MM.1S (cell line): ENCODE data around the gene PTPRD.

ENCODE experiments used
- EZH2 ChIP-seq: fragments of 300-600 bp; sonication (generic); optimal IDR thresholded peaks from 2 replicates; pipeline ENCODE3; 2017; ENCODE audit warnings: low read depth, mild to moderate bottlenecking, antibody characterized with exemption, low read length, mixed read lengths
- EZH2phosphoT487 ChIP-seq: fragments of 300-600 bp; sonication (generic); IDR thresholded peaks from 2 replicates; pipeline ENCODE4 v1.6.1; 2018; ENCODE audit warnings: antibody characterized with exemption, low read length
- TF ChIP-seq, protein P1 (sequence below): fragments of 300-600 bp; sonication (generic); IDR thresholded peaks from 2 replicates; pipeline ENCODE4 v1.5.1; 2016; ENCODE audit warnings: antibody characterized with exemption, low read length, mixed read lengths

DNA sequence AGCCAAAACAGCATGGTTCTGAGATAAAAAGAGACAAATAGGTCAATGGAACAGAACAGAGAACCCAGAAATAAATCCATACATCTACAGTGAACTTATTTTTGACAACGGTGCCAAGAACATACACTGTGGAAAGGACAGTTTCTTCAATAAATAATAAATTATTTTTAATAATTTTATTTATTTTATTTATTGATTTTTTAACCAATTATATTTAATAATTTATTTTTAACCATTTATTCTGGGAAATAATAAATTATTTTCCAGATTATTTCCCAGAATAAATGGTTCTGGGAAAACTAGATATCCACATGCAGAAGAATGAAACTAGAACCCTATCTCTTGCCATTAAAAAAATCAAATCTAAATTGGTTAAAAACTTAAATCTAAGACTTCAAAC lies 1669.4 kb downstream of the PTPRD start:
- TF ChIP-seq, protein P1, sequence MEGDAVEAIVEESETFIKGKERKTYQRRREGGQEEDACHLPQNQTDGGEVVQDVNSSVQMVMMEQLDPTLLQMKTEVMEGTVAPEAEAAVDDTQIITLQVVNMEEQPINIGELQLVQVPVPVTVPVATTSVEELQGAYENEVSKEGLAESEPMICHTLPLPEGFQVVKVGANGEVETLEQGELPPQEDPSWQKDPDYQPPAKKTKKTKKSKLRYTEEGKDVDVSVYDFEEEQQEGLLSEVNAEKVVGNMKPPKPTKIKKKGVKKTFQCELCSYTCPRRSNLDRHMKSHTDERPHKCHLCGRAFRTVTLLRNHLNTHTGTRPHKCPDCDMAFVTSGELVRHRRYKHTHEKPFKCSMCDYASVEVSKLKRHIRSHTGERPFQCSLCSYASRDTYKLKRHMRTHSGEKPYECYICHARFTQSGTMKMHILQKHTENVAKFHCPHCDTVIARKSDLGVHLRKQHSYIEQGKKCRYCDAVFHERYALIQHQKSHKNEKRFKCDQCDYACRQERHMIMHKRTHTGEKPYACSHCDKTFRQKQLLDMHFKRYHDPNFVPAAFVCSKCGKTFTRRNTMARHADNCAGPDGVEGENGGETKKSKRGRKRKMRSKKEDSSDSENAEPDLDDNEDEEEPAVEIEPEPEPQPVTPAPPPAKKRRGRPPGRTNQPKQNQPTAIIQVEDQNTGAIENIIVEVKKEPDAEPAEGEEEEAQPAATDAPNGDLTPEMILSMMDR = no peak
- TF ChIP-seq EZH2phosphoT487 (no peak), EZH2 (no peak)
